Left ventricle myocardium superior (tissue), 1 donor: ENCODE measurements around the gene WSCD1. TPM values are rescaled to one million over a fixed set of nuclear protein-coding genes. Genes with fewer than 3 reads are reported as not detected.

Experiments used
- ATAC-seq: fragments of 200-7000 bp; cut with Tn5 transposase; one replicate; pipeline ENCODE4 v1.9.1; 2020; ENCODE audit warnings: mild to moderate bottlenecking, moderate library complexity
- DNase-seq: peaks from one replicate; pipeline ENCODE4 v3.0.0-alpha.2; 2020
- intact Hi-C: fragments of 100-400 bp; cut with micrococcal nuclease; formaldehyde crosslinking; loops from one replicate; pipeline ENCODE4 v1.11.0; 2022
- total RNA-seq: library from RNA; stranded (reverse); fragmentation: NEBNext Ultra II Directional; extraction: Animal tissue kit (Norgen Biotek cat#: 25700); gene quantifications from one replicate; pipeline ENCODE4 v1.2.1, GENCODE V29; 2021
- donor health status: DM: no; HTN: yes; CAD: no; lungs with severe emphysema.

WSCD1 gene
- total RNA-seq, 1 donor from 2014 or later = 11.6 TPM

DNA sequence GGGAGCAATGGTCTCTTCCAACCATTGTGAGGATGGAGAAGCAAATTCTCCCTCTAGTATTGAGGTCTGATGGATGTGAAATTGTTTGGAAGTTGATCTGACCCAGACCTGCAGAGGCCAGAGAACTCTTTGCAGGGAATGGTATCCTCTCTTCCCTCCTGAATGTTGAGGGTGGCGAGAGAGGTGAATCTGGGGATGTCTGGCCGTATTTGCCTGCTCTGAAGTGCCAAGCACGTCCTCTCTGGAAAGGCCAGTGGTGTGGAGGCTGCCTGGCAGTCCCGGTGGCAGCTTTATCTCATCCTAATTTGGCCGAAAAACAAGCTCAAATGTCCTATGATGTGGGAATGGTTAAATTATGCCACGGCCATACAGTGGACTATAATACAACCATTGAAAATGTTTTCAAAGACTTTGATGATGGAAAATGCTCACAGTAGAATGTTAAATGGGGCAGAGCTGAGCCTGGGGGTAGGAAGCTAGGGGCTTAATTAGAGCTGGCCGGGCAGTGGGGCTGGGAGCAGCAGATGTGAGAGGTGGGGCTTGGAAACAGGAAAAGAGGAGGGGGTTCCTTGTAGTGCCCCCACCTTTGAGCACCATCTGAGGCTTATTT lies 30.8 kb downstream of the WSCD1 start:
- intact Hi-C loops = no loop called here
- no peak for ATAC-seq
- DNase-seq = no peak

- intact Hi-C loops = no loop called here
- DNase-seq = no peak
- ATAC-seq = no peak
These were observed 31.5 kb downstream of the WSCD1 start for GRCh38 chr17:6101706-6102105.

- ATAC-seq (no peak), DNase-seq (no peak)
- intact Hi-C loops = no loop called here
These were observed 32.4 kb downstream of the WSCD1 start for GRCh38 chr17:6102615-6103014.

- intact Hi-C loops = no loop called here
These were observed 34.9 kb downstream of the WSCD1 start for GRCh38 chr17:6104956-6105648.

DNA sequence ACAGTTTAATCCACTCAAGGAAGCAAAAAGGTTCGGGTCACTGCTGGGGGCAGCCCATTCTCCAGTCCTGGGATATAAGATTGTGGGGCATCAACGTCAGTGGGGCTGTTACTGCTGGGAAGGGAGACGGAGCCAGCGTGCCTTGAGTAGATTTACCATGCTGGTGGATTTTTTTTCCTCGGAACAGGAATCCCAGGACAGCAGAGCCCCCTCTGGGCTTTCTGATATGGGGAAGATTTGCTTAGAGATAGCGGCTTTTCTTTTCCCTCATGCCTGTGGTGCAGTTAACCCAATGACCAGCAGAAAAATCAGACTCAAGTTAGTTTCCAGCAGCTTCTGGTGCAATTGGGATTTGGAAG lies 35.4 kb downstream of the WSCD1 start:
- intact Hi-C loops = no loop called here
- no peak for ATAC-seq
- DNase-seq = no peak

More at GRCh38 chr17:6104956-6105648, 34.9 kb downstream of the WSCD1 start:
- DNase-seq = no peak
- no peak for ATAC-seq

GRCh38 chr17:6106212-6106611 lies 36.0 kb downstream of the WSCD1 start:
- no peak for ATAC-seq
- intact Hi-C loops = no loop called here
- DNase-seq = no peak

DNA sequence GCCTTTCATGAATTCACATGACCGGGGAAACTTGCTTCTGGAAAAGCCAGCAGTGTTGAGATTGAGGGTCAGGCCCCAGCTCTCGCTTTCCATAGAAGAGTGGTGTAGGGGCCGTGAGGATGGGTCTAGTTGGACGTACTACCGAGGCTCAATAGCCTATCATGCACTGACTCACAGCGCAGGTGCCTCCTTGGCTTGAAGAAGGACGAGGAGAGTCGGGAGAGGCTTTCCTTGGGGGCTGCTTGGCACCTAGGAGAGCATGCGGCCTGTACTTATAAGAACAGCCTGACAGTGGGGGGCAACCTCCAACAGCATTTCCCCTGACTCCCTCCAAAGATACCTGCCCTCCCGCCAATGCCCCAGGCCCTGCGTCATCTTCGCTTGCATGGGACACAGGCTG lies 37.6 kb downstream of the WSCD1 start:
- DNase-seq (no peak), ATAC-seq (no peak)
- intact Hi-C loops = no loop called here

DNA sequence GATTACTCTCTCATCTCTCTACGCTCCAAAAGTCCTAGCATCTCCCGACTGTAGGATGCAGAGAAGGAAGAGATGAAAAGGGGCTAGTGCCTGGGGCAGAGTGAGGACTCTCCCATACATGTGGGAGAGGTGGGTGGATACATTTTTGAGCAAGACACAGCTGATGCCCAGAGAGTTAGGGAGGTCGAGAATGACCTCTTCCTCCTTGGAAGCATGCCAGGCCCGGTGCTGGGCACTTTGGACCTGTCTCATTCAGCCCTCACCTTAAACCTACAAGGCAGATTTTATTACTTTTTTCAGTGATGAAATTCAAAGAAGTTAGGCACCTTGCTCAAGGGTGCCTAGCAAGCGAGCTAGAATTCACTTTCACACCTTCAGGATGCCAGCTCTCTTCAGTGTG lies 38.2 kb downstream of the WSCD1 start:
- intact Hi-C loops = no loop called here
- DNase-seq (no peak), ATAC-seq (no peak)

GRCh38 chr17:6108987-6109386 lies 38.8 kb downstream of the WSCD1 start:
- intact Hi-C loops = no loop called here
- no peak for ATAC-seq

GRCh38 chr17:6109536-6109935 lies 39.4 kb downstream of the WSCD1 start:
- no peak for DNase-seq
- intact Hi-C loops = no loop called here
- no peak for ATAC-seq

More at GRCh38 chr17:6108987-6109386, 38.8 kb downstream of the WSCD1 start:
- DNase-seq = no peak

GRCh38 chr17:6110088-6110487 lies 39.9 kb downstream of the WSCD1 start:
- DNase-seq = no peak
- intact Hi-C loops = no loop called here

DNA sequence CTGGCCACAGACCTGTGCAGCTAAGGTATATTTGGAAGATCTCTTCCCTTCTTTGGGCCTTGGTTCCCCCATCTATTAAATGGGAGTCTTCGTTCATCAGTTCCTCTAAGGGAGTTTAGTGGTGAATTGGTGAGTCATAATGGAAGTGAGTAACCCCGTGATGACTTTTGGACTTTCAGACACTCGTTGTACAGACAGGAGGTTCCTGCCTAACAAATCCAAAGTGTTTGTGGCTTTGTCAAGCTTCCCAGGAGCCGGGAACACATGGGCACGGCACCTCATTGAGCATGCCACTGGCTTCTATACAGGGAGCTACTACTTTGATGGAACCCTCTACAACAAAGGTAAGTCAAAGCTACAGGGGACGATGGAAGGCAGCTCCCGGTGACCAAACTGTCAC lies 40.4 kb downstream of the WSCD1 start:
- intact Hi-C loops = no loop called here
- ATAC-seq = no peak
- DNase-seq = no peak

More at GRCh38 chr17:6110088-6110487, 39.9 kb downstream of the WSCD1 start:
- ATAC-seq = no peak

GRCh38 chr17:6120351-6120750 lies 50.2 kb downstream of the WSCD1 start:
- DNase-seq = no peak
- intact Hi-C loops = no loop called here
- ATAC-seq = no peak

DNA sequence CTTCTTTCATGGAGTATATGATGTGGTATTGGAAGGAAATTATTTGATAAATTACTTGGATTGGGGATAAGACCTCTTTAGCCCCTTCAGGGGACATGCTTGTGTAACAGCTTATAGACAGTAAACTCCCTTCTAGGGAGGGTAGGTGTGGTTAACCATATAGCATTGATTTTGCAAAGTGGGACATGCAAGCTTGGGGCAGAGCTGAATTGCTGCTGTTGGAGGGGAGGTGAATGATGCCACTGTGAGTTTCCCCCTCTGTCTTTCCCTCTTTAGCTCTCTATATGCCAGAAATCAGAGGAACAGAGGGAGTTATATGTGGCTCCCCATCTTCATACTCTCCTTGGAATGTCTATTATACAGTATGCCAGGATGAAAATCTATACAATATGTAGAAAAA lies 54.7 kb downstream of the WSCD1 start:
- ATAC-seq (no peak), DNase-seq (no peak)
- intact Hi-C loops = no loop called here

DNA sequence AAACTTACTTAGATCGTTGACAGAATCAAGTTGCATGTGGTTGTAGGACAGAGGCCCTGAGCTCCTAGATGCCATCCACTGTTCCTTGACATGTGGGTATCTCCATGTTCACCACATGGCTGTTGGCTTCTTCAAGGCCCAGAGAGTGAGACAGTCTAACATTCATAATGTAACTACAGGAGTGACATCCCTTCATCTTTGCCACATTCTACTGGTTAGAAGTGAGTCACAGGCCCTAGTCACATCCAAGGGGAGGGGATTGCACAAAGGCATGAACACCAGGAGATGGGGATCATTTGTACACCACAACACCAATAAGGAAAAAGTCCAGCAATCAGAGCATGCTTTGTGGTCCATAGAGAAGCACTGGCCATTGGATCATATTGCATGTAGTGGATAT lies 56.6 kb downstream of the WSCD1 start:
- DNase-seq = no peak
- intact Hi-C loops = no loop called here
- no peak for ATAC-seq

DNA sequence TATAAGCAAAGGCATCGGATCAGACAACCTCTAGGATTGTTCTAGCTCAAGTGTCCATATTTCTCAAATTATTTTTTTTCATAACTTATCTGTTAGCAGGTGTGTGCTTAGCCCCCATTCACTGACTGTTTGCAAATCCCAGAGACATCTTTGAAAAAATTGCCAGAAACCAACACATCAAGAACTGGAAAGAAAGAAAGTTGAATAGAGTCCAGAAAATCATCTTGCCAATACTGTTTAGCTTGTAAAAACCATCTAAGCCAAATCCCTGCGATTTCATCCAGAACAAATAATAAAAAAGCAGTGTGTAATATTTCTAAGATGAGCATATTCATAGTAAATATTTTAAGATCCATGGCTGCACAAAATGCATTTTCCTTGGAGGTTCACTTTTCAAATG lies 64.5 kb downstream of the WSCD1 start:
- intact Hi-C loops = no loop called here
- ATAC-seq = no peak
- no peak for DNase-seq

DNA sequence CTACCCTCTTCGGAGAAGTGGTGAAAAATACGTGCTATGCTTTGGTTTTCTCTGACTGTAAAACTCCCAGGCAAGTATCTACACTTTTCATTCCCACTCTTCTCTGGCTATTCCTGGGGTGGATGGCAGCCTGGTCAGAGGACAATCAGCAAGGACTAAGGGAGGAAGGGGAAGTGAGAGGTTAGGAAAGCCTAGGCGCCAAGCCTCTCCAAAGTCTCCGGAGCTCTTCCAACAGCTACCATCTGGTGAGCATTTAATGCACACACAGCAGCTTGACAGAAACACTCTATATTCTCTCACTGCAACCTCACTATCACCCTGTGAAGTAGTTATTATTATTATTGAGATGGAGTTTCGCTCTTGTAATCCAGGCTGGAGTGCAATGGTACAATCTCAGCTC lies 65.1 kb downstream of the WSCD1 start:
- intact Hi-C loops = no loop called here
- no peak for ATAC-seq

DNA sequence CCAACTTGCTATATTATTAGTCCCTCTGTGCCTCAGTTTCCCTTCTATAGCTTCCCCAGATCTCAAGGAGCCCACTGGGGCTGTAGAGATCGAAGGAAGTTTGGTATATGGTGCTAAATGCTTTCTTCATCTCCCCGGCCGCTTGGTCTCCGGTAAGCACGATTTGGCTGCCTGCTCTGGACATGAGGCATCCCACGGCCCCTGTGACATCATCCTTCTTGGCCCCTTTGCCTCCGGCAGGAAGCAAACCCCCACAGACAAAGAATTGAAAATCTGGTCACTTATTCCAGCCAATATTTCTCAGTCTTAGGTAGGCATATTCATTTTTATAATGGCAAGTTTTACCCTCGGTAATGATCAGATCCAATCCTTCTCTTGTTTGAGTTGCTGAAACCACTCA lies 65.8 kb downstream of the WSCD1 start:
- ATAC-seq (no peak), DNase-seq (no peak)
- intact Hi-C loops = no loop called here

More for the DNA sequence above, 65.1 kb downstream of the WSCD1 start:
- no peak for DNase-seq

- DNase-seq (no peak), ATAC-seq (no peak)
- intact Hi-C loops = no loop called here
These were observed 67.7 kb downstream of the WSCD1 start for GRCh38 chr17:6137716-6138502.

- DNase-seq (no peak), ATAC-seq (no peak)
- intact Hi-C loops = no loop called here
These were observed 68.7 kb downstream of the WSCD1 start for GRCh38 chr17:6138761-6139446.
